ENCODE measurements around the gene ASCC1. TPM values are rescaled to one million over a fixed set of nuclear protein-coding genes. Genes with fewer than 3 reads are reported as not detected.

Gene ASCC1
- 21.4 TPM for total RNA-seq

DNA sequence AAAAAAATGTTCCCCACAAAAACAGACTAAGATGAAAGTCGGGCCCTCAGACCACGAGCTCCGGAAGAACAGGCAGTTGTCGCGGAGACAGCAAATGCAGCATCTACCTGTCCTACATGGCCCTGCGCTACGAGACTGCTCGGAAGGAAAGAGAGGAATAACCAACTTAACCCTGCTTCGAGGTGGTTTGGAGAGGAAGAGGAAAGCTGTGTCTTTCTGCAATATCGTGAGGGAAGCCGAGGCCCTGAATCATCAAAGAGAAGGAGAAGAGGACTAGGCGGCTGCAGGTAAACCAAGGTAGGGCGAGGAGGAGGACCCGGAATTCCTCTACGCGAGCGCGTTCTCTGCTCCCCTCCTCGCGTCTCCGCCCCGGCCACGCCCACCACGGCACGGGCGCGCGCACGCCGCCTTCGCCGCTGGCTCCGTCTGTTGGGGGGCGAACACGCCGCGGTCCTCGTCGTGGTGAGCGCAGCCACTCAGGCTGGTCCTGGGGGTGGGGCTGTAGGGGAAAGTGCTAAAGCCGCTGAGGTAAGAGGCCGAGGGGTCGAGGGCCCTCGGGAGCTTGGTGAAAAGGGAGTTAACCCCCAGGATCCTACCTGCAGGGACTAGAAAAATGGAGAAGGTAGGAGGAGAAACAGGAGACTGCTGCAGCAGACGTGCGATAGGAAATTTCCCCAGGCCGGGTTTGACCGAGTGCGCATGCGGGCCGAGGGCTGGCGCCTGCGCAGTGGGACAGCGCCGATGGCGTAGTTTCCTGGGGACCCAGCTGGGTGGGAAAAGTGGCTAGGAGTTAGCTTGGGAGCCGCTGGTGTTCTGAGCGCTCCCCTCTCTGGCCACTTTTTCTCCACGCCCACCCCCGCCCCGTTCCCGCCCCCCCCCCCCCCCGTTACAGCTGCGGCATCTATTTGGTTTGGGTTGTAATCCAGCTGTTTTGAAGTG lies at the start of gene ASCC1, which contains the start of gene ANAPC16:
ASCC1 (minus strand) TSS at position 666 of the 939 bp plus-strand sequence. CDS start 2,978 bp downstream, outside the sequence.
ANAPC16 (plus strand) TSS at position 402 of the 939 bp plus-strand sequence. CDS start 7,903 bp downstream, outside the sequence.
- H3K27ac ChIP-seq (ENCODE audit: low read depth, low read length) = peak within 1 kb of the TSS; percentile 96
- no peaks in the 10 kb centered on the region for H3K9me3 ChIP-seq (ENCODE audit: control insufficient read depth in 3 of 3, low read length in 3 of 3)
- peak within 1 kb of the TSS; percentile 95 to 99 (median 99) for H3K9ac ChIP-seq (ENCODE audit: low read depth in 1 of 3, low read length in 3 of 3)
- H3K36me3 ChIP-seq (ENCODE audit: control insufficient read depth in 3 of 3, insufficient read depth in 3 of 3, low read length in 3 of 3) = peaks cover 0 to 6% (median 3%) of the 10 kb centered on the region in 3 donors
- H3K4me3 ChIP-seq (ENCODE audit: low read length in 3 of 3) = peak within 1 kb of the TSS; percentile 87 to 100 (median 94)
- H3K4me1 ChIP-seq (ENCODE audit: control insufficient read depth in 3 of 3, insufficient read depth in 3 of 3, low read length in 3 of 3) = peaks cover 25 to 37% (median 31%) of the 10 kb centered on the region in 3 donors
- H3K27me3 ChIP-seq (ENCODE audit: control insufficient read depth in 3 of 3, insufficient read depth in 3 of 3, low read length in 3 of 3) = no peaks in the 10 kb centered on the region

DNA sequence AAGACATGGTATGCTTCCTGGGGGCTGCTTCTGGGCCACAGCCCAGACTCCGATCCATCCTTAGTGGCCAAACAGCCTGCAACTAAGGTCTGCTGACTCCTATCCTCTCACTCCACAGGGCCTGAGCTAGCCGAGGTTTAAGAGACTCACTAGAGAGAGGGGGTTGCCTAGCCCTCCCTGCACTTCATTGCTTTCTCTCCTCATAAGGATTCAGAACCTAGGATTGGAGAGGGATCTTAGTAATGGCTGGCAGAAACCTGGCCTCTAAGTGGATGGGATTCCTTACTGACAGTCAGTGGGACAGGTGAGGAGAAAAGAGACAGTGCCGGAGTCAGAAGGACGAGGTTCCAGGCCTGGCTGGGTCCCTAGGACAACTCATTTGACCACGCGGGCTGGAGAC lies 49.4 kb upstream of the ASCC1 start:
- Histone ChIP-seq H3K36me3 (ENCODE audit: control insufficient read depth in 3 of 3, insufficient read depth in 3 of 3, low read length in 3 of 3) (no peaks in the 10 kb centered on the region), H3K27ac (ENCODE audit: low read depth, low read length) (no peak overlapping the region), H3K9me3 (ENCODE audit: control insufficient read depth in 3 of 3, low read length in 3 of 3) (no peaks in the 10 kb centered on the region), H3K27me3 (ENCODE audit: control insufficient read depth in 3 of 3, insufficient read depth in 3 of 3, low read length in 3 of 3) (no peaks in the 10 kb centered on the region), H3K4me3 (ENCODE audit: low read length in 3 of 3) (no peak overlapping the region), H3K4me1 (ENCODE audit: control insufficient read depth in 3 of 3, insufficient read depth in 3 of 3, low read length in 3 of 3) (peaks cover 10 to 12% (median 11%) of the 10 kb centered on the region in 3 donors), H3K9ac (ENCODE audit: low read depth in 1 of 3, low read length in 3 of 3) (no peak overlapping the region)

GRCh38 chr10:72264536-72264935 lies 48.5 kb upstream of the ASCC1 start:
- Histone ChIP-seq H3K9me3 (ENCODE audit: control insufficient read depth in 3 of 3, low read length in 3 of 3) (no peaks in the 10 kb centered on the region), H3K9ac (ENCODE audit: low read depth in 1 of 3, low read length in 3 of 3) (no peak overlapping the region), H3K4me1 (ENCODE audit: control insufficient read depth in 3 of 3, insufficient read depth in 3 of 3, low read length in 3 of 3) (peaks cover 19 to 22% (median 21%) of the 10 kb centered on the region in 3 donors), H3K27me3 (ENCODE audit: control insufficient read depth in 3 of 3, insufficient read depth in 3 of 3, low read length in 3 of 3) (no peaks in the 10 kb centered on the region), H3K27ac (ENCODE audit: low read depth, low read length) (no peak overlapping the region), H3K4me3 (ENCODE audit: low read length in 3 of 3) (no peak overlapping the region), H3K36me3 (ENCODE audit: control insufficient read depth in 3 of 3, insufficient read depth in 3 of 3, low read length in 3 of 3) (no peaks in the 10 kb centered on the region)

GRCh38 chr10:72263613-72264241 lies 47.7 kb upstream of the ASCC1 start:
- Histone ChIP-seq H3K27me3 (ENCODE audit: control insufficient read depth in 3 of 3, insufficient read depth in 3 of 3, low read length in 3 of 3) (no peaks in the 10 kb centered on the region), H3K27ac (ENCODE audit: low read depth, low read length) (no peak overlapping the region), H3K9ac (ENCODE audit: low read depth in 1 of 3, low read length in 3 of 3) (no peak overlapping the region)

GRCh38 chr10:72261784-72262404 lies 45.8 kb upstream of the ASCC1 start:
- H3K9me3 ChIP-seq (ENCODE audit: control insufficient read depth in 3 of 3, low read length in 3 of 3) = no peaks in the 10 kb centered on the region
- no peaks in the 10 kb centered on the region for H3K27me3 ChIP-seq (ENCODE audit: control insufficient read depth in 3 of 3, insufficient read depth in 3 of 3, low read length in 3 of 3)
- H3K27ac ChIP-seq (ENCODE audit: low read depth, low read length) = peak overlapping the region; percentile 93
- peak overlapping the region in 2 of 3 donors; percentile 16 to 87 for H3K9ac ChIP-seq (ENCODE audit: low read depth in 1 of 3, low read length in 3 of 3)
- H3K4me1 ChIP-seq (ENCODE audit: control insufficient read depth in 3 of 3, insufficient read depth in 3 of 3, low read length in 3 of 3) = peaks cover 31 to 40% (median 40%) of the 10 kb centered on the region in 3 donors
- H3K36me3 ChIP-seq (ENCODE audit: control insufficient read depth in 3 of 3, insufficient read depth in 3 of 3, low read length in 3 of 3) = no peaks in the 10 kb centered on the region
- H3K4me3 ChIP-seq (ENCODE audit: low read length in 3 of 3) = peak overlapping the region in 1 of 3 donors; percentile 71

More at GRCh38 chr10:72263613-72264241, 47.7 kb upstream of the ASCC1 start:
- H3K36me3 ChIP-seq (ENCODE audit: control insufficient read depth in 3 of 3, insufficient read depth in 3 of 3, low read length in 3 of 3) = no peaks in the 10 kb centered on the region
- no peak overlapping the region for H3K4me3 ChIP-seq (ENCODE audit: low read length in 3 of 3)
- H3K9me3 ChIP-seq (ENCODE audit: control insufficient read depth in 3 of 3, low read length in 3 of 3) = no peaks in the 10 kb centered on the region
- peaks cover 24 to 29% (median 26%) of the 10 kb centered on the region in 3 donors for H3K4me1 ChIP-seq (ENCODE audit: control insufficient read depth in 3 of 3, insufficient read depth in 3 of 3, low read length in 3 of 3)

DNA sequence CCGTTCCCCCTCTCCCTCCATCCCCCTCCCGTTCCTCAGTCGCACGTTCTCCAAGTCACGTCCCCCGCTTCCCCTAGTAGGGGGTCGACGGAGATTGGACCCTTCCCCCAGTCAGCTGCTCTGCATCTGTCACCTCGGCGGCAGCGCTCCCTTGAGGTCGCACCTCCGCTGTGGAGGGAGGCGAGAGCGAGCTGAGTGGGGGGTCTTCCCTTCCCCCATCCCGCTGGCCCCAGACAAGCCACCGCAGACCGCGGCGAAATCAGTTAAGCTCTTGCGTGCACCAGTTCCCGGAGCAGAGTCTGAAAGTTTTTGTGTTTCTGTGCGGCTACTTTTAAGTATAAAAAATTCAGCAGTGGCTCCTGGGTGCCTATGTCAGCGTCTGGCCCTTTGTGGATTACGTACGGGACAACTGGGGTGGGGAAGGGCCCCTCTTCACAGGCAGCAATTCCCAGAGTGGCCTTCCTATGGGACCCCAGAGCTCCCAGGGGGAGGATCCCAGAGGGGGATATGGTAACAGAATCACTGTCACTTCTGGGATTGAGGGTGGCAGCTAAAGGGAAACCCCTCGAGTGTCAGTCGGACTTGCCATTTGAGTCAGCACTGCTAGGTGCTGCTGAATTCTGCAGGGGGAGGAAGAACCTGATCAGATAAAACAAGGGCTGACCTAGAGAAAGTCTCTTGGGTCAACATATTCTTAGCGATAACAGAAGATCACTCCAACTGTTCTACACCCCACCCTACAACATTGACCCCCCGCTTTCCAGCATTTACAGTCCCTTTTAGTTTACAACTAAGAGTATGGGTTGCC lies 45.1 kb upstream of the ASCC1 start:
- peaks cover 36 to 44% (median 44%) of the 10 kb centered on the region in 3 donors for H3K4me1 ChIP-seq (ENCODE audit: control insufficient read depth in 3 of 3, insufficient read depth in 3 of 3, low read length in 3 of 3)
- H3K27me3 ChIP-seq (ENCODE audit: control insufficient read depth in 3 of 3, insufficient read depth in 3 of 3, low read length in 3 of 3) = no peaks in the 10 kb centered on the region
- H3K9ac ChIP-seq (ENCODE audit: low read depth in 1 of 3, low read length in 3 of 3) = peak overlapping the region; percentile 81 to 87 (median 82)
- H3K4me3 ChIP-seq (ENCODE audit: low read length in 3 of 3) = peak overlapping the region; percentile 71 to 86 (median 73)
- H3K36me3 ChIP-seq (ENCODE audit: control insufficient read depth in 3 of 3, insufficient read depth in 3 of 3, low read length in 3 of 3) = no peaks in the 10 kb centered on the region
- H3K9me3 ChIP-seq (ENCODE audit: control insufficient read depth in 3 of 3, low read length in 3 of 3) = no peaks in the 10 kb centered on the region
- peak overlapping the region; percentile 93 for H3K27ac ChIP-seq (ENCODE audit: low read depth, low read length)

DNA sequence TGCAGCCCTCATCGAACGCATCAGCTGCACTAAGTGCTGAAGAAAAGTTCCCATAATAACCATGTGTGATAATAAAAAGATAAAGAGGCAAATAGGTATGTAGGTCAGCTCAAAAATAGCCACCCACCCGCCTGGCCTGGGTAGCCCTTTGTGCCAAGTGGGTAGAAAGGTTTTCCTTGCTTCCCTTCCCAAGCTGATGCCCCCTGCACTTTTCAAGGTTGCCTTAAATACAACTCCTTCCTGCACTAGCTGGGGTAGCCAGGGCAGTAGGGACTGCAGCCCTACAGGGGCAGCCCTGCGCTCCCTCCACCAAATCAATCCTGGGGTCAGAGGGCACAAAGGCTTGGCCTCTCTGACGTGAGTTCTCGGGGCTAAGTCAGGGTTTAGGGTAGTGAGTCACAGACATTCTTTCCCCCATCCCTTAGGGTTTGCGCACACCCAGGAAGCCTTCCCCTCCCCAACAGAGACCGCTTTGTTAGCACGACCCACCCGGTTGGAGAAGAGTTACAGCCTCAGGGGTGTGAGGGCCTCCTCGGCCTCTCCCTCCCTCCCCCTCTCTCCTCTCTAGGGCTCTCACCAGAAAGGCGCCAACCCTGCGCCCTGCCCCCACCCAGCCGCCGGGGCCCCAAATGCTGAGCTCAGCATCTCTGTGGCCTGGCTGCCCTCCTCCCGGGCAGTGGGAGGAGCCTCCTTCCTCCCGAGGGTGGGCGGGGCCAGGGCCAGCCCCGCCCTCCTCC lies 44.3 kb upstream of the ASCC1 start:
- Histone ChIP-seq H3K27ac (ENCODE audit: low read depth, low read length) (peak overlapping the region; percentile 93), H3K4me1 (ENCODE audit: control insufficient read depth in 3 of 3, insufficient read depth in 3 of 3, low read length in 3 of 3) (peaks cover 44 to 52% (median 50%) of the 10 kb centered on the region in 3 donors), H3K36me3 (ENCODE audit: control insufficient read depth in 3 of 3, insufficient read depth in 3 of 3, low read length in 3 of 3) (no peaks in the 10 kb centered on the region), H3K4me3 (ENCODE audit: low read length in 3 of 3) (peak overlapping the region; percentile 54 to 86 (median 73)), H3K9ac (ENCODE audit: low read depth in 1 of 3, low read length in 3 of 3) (peak overlapping the region; percentile 74 to 84 (median 82)), H3K27me3 (ENCODE audit: control insufficient read depth in 3 of 3, insufficient read depth in 3 of 3, low read length in 3 of 3) (no peaks in the 10 kb centered on the region), H3K9me3 (ENCODE audit: control insufficient read depth in 3 of 3, low read length in 3 of 3) (no peaks in the 10 kb centered on the region)

DNA sequence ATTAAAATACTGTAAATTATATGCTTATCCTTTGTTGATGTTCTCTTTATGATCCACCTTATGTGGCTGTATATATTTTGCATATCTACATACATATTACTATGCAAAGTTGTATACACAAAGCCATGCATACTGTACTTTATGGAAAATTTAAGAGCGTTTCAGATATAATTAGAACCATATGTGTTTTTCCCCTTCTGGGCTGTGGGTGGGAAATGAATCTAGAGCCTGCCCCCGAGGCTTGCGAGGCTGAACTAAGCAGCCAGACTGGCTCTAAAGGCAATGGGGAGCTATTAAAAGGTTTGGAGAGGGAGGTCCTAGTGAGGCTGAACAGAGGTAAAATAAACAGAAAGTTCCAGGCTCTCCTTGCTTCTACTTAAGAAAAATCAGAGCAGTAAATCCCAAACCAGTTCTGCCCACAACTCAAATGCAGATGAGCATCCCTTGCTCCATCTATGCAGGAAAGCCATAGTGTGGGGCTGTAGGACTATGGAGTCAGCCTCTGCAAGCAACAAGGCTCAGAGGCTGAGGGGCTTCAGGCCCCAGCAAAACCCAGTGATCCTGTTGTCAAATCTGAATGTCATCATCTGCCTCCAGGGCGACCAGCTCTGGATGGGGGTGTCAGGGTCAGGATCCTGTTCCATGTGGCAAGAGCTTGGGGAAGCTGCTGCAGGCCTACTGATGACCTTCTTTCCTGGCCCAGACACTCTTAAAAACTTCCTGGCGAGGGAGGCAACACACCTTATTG lies 43.6 kb upstream of the ASCC1 start:
- H3K27me3 ChIP-seq (ENCODE audit: control insufficient read depth in 3 of 3, insufficient read depth in 3 of 3, low read length in 3 of 3) = no peaks in the 10 kb centered on the region
- peak overlapping the region; percentile 54 to 86 (median 73) for H3K4me3 ChIP-seq (ENCODE audit: low read length in 3 of 3)
- H3K36me3 ChIP-seq (ENCODE audit: control insufficient read depth in 3 of 3, insufficient read depth in 3 of 3, low read length in 3 of 3) = no peaks in the 10 kb centered on the region
- H3K9ac ChIP-seq (ENCODE audit: low read depth in 1 of 3, low read length in 3 of 3) = peak overlapping the region; percentile 71 to 84 (median 74)
- peak overlapping the region; percentile 93 for H3K27ac ChIP-seq (ENCODE audit: low read depth, low read length)
- peaks cover 51 to 59% (median 58%) of the 10 kb centered on the region in 3 donors for H3K4me1 ChIP-seq (ENCODE audit: control insufficient read depth in 3 of 3, insufficient read depth in 3 of 3, low read length in 3 of 3)
- no peaks in the 10 kb centered on the region for H3K9me3 ChIP-seq (ENCODE audit: control insufficient read depth in 3 of 3, low read length in 3 of 3)

All from skeletal muscle tissue (tissue), 4 donors.